Measurements from ENCODE around the gene NR3C2.

NR3C2 gene

GRCh38 chr4:148353571-148353970 lies 88.6 kb downstream of the NR3C2 start:
- Histone ChIP-seq H3K27ac (ENCODE audit: low read depth, low read length) (no peak overlapping the region), H3K27me3 (ENCODE audit: control insufficient read depth, insufficient read depth, low read length) (no peaks in the 10 kb centered on the region), H3K4me3 (ENCODE audit: low read length) (no peak overlapping the region), H3K9ac (ENCODE audit: low read length) (no peak overlapping the region), H3K4me1 (ENCODE audit: control insufficient read depth, insufficient read depth, low read length) (peaks cover 3% of the 10 kb centered on the region), H3K36me3 (ENCODE audit: control insufficient read depth, insufficient read depth, low read length) (no peaks in the 10 kb centered on the region)

- no peak overlapping the region for H3K27ac ChIP-seq (ENCODE audit: low read depth, low read length)
- H3K4me1 ChIP-seq (ENCODE audit: control insufficient read depth, insufficient read depth, low read length), result peaks cover 3% of the 10 kb centered on the region
- H3K9ac ChIP-seq (ENCODE audit: low read length), result no peak overlapping the region
- H3K36me3 ChIP-seq (ENCODE audit: control insufficient read depth, insufficient read depth, low read length), result no peaks in the 10 kb centered on the region
- no peaks in the 10 kb centered on the region for H3K27me3 ChIP-seq (ENCODE audit: control insufficient read depth, insufficient read depth, low read length)
- H3K4me3 ChIP-seq (ENCODE audit: low read length), result no peak overlapping the region
Measured at GRCh38 chr4:148349153-148349552, 93.1 kb downstream of the NR3C2 start.

- Histone ChIP-seq H3K4me1 (ENCODE audit: control insufficient read depth, insufficient read depth, low read length) (peaks cover 3% of the 10 kb centered on the region), H3K36me3 (ENCODE audit: control insufficient read depth, insufficient read depth, low read length) (no peaks in the 10 kb centered on the region), H3K9ac (ENCODE audit: low read length) (no peak overlapping the region), H3K27me3 (ENCODE audit: control insufficient read depth, insufficient read depth, low read length) (no peaks in the 10 kb centered on the region), H3K27ac (ENCODE audit: low read depth, low read length) (no peak overlapping the region), H3K4me3 (ENCODE audit: low read length) (no peak overlapping the region)
Measured at GRCh38 chr4:148346657-148347056, 95.6 kb downstream of the NR3C2 start.

- no peaks in the 10 kb centered on the region for H3K27me3 ChIP-seq (ENCODE audit: control insufficient read depth, insufficient read depth, low read length)
- H3K27ac ChIP-seq (ENCODE audit: low read depth, low read length), result no peak overlapping the region
- peaks cover 3% of the 10 kb centered on the region for H3K4me1 ChIP-seq (ENCODE audit: control insufficient read depth, insufficient read depth, low read length)
- no peaks in the 10 kb centered on the region for H3K36me3 ChIP-seq (ENCODE audit: control insufficient read depth, insufficient read depth, low read length)
- no peak overlapping the region for H3K9ac ChIP-seq (ENCODE audit: low read length)
- H3K4me3 ChIP-seq (ENCODE audit: low read length), result no peak overlapping the region
Measured at GRCh38 chr4:148345509-148345908, 96.7 kb downstream of the NR3C2 start.

GRCh38 chr4:148344941-148345340 lies 97.3 kb downstream of the NR3C2 start:
- no peak overlapping the region for H3K27ac ChIP-seq (ENCODE audit: low read depth, low read length)
- H3K4me3 ChIP-seq (ENCODE audit: low read length), result no peak overlapping the region
- no peaks in the 10 kb centered on the region for H3K27me3 ChIP-seq (ENCODE audit: control insufficient read depth, insufficient read depth, low read length)
- peaks cover 3% of the 10 kb centered on the region for H3K4me1 ChIP-seq (ENCODE audit: control insufficient read depth, insufficient read depth, low read length)
- H3K9ac ChIP-seq (ENCODE audit: low read length), result no peak overlapping the region
- H3K36me3 ChIP-seq (ENCODE audit: control insufficient read depth, insufficient read depth, low read length), result no peaks in the 10 kb centered on the region

- Histone ChIP-seq H3K27me3 (ENCODE audit: control insufficient read depth, insufficient read depth, low read length) (no peaks in the 10 kb centered on the region), H3K4me1 (ENCODE audit: control insufficient read depth, insufficient read depth, low read length) (peaks cover 3% of the 10 kb centered on the region), H3K4me3 (ENCODE audit: low read length) (no peak overlapping the region), H3K36me3 (ENCODE audit: control insufficient read depth, insufficient read depth, low read length) (no peaks in the 10 kb centered on the region), H3K9ac (ENCODE audit: low read length) (no peak overlapping the region), H3K27ac (ENCODE audit: low read depth, low read length) (no peak overlapping the region)
Measured at GRCh38 chr4:148344352-148344751, 97.9 kb downstream of the NR3C2 start.

- Histone ChIP-seq H3K36me3 (ENCODE audit: control insufficient read depth, insufficient read depth, low read length) (no peaks in the 10 kb centered on the region), H3K9ac (ENCODE audit: low read length) (no peak overlapping the region), H3K4me3 (ENCODE audit: low read length) (no peak overlapping the region), H3K27ac (ENCODE audit: low read depth, low read length) (no peak overlapping the region), H3K4me1 (ENCODE audit: control insufficient read depth, insufficient read depth, low read length) (peaks cover 3% of the 10 kb centered on the region), H3K27me3 (ENCODE audit: control insufficient read depth, insufficient read depth, low read length) (no peaks in the 10 kb centered on the region)
Measured at GRCh38 chr4:148341980-148342800, 100.0 kb downstream of the NR3C2 start.

- no peak overlapping the region for H3K4me3 ChIP-seq (ENCODE audit: low read length)
- H3K27me3 ChIP-seq (ENCODE audit: control insufficient read depth, insufficient read depth, low read length), result no peaks in the 10 kb centered on the region
- no peak overlapping the region for H3K9ac ChIP-seq (ENCODE audit: low read length)
- H3K27ac ChIP-seq (ENCODE audit: low read depth, low read length), result no peak overlapping the region
- no peaks in the 10 kb centered on the region for H3K36me3 ChIP-seq (ENCODE audit: control insufficient read depth, insufficient read depth, low read length)
- no peaks in the 10 kb centered on the region for H3K4me1 ChIP-seq (ENCODE audit: control insufficient read depth, insufficient read depth, low read length)
Measured at GRCh38 chr4:148335133-148335532, 107.1 kb downstream of the NR3C2 start.

GRCh38 chr4:148333265-148333664 lies 108.9 kb downstream of the NR3C2 start:
- H3K36me3 ChIP-seq (ENCODE audit: control insufficient read depth, insufficient read depth, low read length), result no peaks in the 10 kb centered on the region
- H3K27me3 ChIP-seq (ENCODE audit: control insufficient read depth, insufficient read depth, low read length), result no peaks in the 10 kb centered on the region
- H3K27ac ChIP-seq (ENCODE audit: low read depth, low read length), result no peak overlapping the region
- H3K9ac ChIP-seq (ENCODE audit: low read length), result no peak overlapping the region
- H3K4me3 ChIP-seq (ENCODE audit: low read length), result no peak overlapping the region
- no peaks in the 10 kb centered on the region for H3K4me1 ChIP-seq (ENCODE audit: control insufficient read depth, insufficient read depth, low read length)

- Histone ChIP-seq H3K27me3 (ENCODE audit: control insufficient read depth, insufficient read depth, low read length) (no peaks in the 10 kb centered on the region), H3K36me3 (ENCODE audit: control insufficient read depth, insufficient read depth, low read length) (no peaks in the 10 kb centered on the region), H3K27ac (ENCODE audit: low read depth, low read length) (no peak overlapping the region), H3K4me1 (ENCODE audit: control insufficient read depth, insufficient read depth, low read length) (no peaks in the 10 kb centered on the region), H3K9ac (ENCODE audit: low read length) (no peak overlapping the region), H3K4me3 (ENCODE audit: low read length) (no peak overlapping the region)
Measured at GRCh38 chr4:148332486-148332885, 109.7 kb downstream of the NR3C2 start.

- no peaks in the 10 kb centered on the region for H3K4me1 ChIP-seq (ENCODE audit: control insufficient read depth, insufficient read depth, low read length)
- no peaks in the 10 kb centered on the region for H3K36me3 ChIP-seq (ENCODE audit: control insufficient read depth, insufficient read depth, low read length)
Measured at GRCh38 chr4:148330724-148331123, 111.5 kb downstream of the NR3C2 start.

GRCh38 chr4:148330161-148330560 lies 112.1 kb downstream of the NR3C2 start:
- no peaks in the 10 kb centered on the region for H3K4me1 ChIP-seq (ENCODE audit: control insufficient read depth, insufficient read depth, low read length)
- H3K27ac ChIP-seq (ENCODE audit: low read depth, low read length), result no peak overlapping the region
- H3K27me3 ChIP-seq (ENCODE audit: control insufficient read depth, insufficient read depth, low read length), result no peaks in the 10 kb centered on the region
- no peak overlapping the region for H3K9ac ChIP-seq (ENCODE audit: low read length)
- H3K36me3 ChIP-seq (ENCODE audit: control insufficient read depth, insufficient read depth, low read length), result no peaks in the 10 kb centered on the region
- H3K4me3 ChIP-seq (ENCODE audit: low read length), result no peak overlapping the region

More at GRCh38 chr4:148330724-148331123, 111.5 kb downstream of the NR3C2 start:
- Histone ChIP-seq H3K27me3 (ENCODE audit: control insufficient read depth, insufficient read depth, low read length) (no peaks in the 10 kb centered on the region), H3K4me3 (ENCODE audit: low read length) (no peak overlapping the region), H3K27ac (ENCODE audit: low read depth, low read length) (no peak overlapping the region), H3K9ac (ENCODE audit: low read length) (no peak overlapping the region)

GRCh38 chr4:148329751-148330150 lies 112.5 kb downstream of the NR3C2 start:
- H3K4me1 ChIP-seq (ENCODE audit: control insufficient read depth, insufficient read depth, low read length), result no peaks in the 10 kb centered on the region
- H3K27me3 ChIP-seq (ENCODE audit: control insufficient read depth, insufficient read depth, low read length), result no peaks in the 10 kb centered on the region
- H3K9ac ChIP-seq (ENCODE audit: low read length), result no peak overlapping the region
- no peaks in the 10 kb centered on the region for H3K36me3 ChIP-seq (ENCODE audit: control insufficient read depth, insufficient read depth, low read length)
- no peak overlapping the region for H3K27ac ChIP-seq (ENCODE audit: low read depth, low read length)
- no peak overlapping the region for H3K4me3 ChIP-seq (ENCODE audit: low read length)

All from rectal smooth muscle tissue (tissue), 1 donor.